Left lobe of liver (tissue), 2 donors: ENCODE measurements around the gene ZNF236. TPM values are rescaled to one million over a fixed set of nuclear protein-coding genes. Genes with fewer than 3 reads are reported as not detected.
"Not testable (repeated sequence)": the region's sequence is repeated elsewhere in the genome, so short reads cannot be mapped to it uniquely, and the experiment has no call there.

ENCODE experiments used
- ATAC-seq: fragments of 200-7000 bp; cut with Tn5 transposase; one replicate; pipeline ENCODE4 v1.9.1; 2020; ENCODE audit warnings: mild to moderate bottlenecking, moderate library complexity
- DNase-seq: peaks from one replicate; pipeline ENCODE4 v3.0.0-alpha.2; 2020; ENCODE audit warnings: low spot score
- total RNA-seq: library from RNA; stranded (reverse); gene quantifications from one replicate; pipeline ENCODE4 v1.2.1, GENCODE V29; 2021
- donor health status: DM: no; HTN: no; CAD: no; lungs with moderate emphysema.
- donor health status: DM: no; HTN: yes; CAD: no.

Gene ZNF236
- total RNA-seq, 1 donor from 2014 or later: 6.2 TPM

DNA sequence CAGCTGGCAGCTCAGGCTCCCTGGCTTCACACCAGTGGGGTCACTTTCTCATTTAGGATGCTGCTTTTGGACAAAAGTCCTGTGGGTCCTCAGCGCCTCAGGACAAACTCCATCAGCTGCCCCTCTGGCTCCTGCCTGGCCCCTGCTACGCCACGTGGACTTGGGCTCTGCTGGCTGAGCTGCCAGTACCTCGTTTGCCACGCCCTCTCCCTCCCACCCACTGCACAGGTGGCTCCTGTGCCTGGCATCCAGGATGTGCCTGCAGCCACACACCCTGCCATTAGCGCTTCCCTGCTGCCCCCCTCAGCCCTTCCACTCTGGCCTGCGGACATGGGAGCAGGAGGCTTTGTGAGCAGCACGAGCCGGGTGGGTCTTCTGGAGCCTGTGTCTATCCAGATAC is 118.9 kb downstream of the ZNF236 start:
- ATAC-seq (no peak), DNase-seq (no peak)

DNA sequence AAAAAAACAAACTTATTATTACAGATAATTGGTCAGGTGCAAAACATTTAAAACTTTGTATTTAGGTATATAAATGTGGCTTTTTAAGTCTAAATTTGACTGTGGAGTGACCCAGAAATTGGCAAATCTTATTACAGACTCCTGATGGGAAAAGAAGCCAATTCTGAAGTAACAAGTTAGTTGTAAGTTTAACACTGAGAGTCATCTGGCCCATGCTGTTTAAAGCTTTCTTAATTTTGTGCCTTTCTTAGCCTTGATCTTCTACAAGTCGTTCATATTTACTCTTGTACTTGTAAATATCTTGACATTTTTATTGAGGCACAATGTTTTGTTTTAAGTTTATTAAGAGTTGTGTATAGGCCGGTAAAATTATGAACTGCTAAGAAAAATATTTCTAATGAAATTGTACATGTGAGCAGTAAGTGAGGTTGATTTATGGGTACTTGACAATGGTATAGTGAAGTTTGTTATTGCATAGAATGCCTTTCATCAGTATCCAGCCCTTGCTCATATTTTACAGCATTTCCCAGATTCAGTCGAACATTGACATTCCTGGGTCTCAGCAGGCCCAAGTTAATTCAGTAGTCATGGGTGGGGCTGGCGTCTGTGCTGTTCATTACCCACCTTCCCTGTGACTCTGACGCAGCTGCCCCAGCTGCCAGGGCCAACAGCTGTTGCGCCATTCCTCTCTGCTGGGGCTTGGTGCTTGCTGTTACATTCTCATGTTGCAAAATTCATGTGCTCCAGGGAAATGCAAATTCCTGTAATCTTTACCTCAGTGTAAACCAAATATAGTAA is 121.4 kb downstream of the ZNF236 start:
- DNase-seq: no peak
- ATAC-seq: no peak

DNA sequence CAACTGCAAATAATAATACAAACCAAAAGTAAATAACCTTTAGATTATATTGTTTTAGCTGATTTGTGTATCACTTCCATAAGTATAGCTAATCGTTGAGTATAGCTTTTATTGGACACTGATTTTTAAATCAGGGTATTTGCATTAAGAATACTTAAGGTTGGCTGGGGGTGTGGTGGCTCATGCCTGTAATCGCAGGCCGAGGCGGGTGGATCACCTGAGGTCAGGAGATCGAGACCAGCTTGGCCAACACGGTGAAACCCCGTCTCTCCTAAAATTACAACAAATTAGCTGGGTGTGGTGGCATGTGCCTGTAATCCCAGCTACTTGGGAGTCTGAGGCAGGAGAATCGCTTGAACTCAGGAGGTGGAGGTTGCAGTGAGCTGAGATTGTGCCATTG is 122.0 kb downstream of the ZNF236 start:
- DNase-seq, ATAC-seq: not testable (repeated sequence)

DNA sequence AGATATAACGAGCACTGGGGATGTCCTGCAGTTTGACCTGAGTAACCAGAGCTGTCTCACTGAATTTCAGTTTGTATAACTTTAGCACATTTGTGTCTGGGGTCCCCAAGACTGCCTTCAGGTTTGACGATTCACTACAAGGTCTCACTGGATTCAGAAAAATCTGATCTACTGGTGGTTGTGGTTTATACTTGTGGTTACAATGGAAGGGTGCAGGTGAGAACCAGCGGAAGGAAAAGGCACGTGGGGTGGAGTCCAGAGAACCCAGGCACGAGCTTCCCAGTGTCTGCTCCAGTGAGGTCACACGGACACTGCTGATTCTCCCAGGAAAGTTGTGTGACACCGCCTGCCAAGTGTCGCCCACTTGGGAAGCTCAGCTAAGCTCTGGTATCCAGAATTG is 126.0 kb downstream of the ZNF236 start:
- DNase-seq (no peak), ATAC-seq (no peak)

DNA sequence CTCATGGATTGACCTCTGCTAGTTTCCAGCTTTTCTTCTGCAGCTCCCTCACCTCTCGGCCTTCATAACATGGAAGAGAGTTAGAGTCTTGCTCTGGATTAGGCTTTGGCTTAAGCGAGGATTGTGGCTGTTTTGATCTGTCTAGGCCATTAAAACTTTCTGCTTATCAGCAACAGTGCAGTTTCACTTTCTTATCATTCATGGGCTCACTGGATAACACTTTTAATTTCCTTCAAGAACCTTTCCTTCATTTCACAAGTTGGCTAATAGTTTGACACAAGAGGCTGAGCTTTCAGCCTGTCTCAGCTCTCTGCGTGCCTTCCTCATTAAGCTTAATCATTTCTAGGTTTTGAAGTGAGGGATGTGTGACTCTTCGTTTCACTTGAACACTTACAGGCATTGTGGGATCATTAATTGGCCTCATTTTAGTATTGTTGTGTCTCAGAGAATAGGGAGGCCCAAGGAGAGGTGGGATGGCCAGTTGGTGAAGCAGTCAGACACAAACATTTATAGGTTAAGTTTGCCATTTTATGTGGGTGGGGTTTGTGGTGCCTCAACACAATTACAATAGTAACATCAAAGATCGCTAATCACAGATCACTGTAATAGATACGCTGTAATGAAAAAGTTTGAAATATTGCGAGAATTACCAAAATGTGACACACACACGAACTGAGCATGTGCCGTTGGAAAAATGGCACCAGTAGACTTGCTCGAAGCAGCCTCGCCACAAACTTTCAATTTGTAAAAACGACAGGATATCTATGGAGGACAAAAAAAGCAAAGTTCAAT is 129.3 kb downstream of the ZNF236 start:
- DNase-seq: no peak
- no peak for ATAC-seq

DNA sequence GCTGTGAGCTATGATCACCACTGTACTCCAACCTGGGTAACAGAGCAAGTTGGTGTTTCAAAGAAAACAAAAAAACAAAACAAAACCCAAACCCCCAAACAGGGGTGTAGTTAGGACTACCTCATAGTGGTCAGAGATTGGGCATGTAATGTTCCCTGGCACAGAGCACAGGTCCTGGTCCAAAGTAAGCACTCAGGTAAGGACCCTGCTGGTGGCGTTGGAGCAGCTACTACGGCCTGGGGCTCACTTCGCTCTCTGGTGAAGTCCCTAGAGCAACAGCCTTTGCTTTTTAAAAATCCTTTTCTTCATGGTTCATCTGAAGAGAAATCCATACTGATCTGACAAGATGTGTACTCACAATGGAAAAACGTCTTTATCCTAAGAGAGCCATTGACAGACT is 130.4 kb downstream of the ZNF236 start:
- ATAC-seq (no peak), DNase-seq (no peak)

DNA sequence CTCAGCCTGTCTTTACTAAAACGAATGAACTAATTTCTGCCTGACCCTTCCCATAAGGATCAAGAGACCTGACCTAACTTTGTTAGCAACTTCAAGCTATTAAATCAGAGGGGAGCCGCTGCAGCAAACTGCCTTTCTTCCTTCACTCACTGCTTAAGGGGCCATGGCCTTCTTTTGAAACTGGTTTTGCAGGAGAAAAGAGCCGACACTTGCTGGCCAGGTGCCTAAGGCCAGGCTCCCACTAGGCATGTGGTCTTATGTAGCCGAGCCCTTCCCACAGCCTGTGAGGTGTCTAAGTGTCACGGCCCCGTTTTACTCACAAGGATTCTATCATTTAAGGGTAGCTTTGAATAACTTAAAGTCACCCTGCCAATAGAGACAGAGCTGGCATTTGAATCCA is 130.8 kb downstream of the ZNF236 start:
- ATAC-seq: no peak

DNA sequence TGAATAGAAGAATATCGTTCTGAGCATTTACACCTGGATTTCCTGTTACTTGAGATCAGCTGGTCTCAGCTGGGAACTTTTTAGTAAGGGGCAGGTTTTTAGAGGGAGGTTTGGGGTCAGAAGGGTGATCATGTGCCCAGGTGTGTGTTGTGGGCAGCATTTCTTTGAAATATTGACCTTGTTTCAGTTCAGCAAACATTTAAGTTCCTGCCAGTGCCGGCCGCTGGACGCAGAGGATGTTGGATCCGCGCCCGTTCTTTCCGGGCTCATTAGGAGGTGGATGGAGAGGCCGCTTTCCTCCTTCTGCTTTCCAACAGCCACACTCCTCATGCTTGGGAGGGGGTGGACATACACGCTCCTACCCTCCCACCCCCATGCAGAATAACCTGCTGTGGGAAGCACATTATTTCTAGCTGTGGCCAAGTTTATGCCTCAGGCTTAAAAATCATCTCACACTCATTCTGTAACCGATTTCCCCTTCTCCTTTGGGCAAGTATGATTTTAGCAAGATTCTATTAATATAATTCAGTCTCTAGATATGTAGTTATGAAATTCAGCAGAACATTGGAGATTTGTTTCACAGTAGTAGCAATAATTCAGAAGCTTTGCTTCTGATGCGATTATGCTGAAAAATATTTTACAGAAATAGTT is 131.4 kb downstream of the ZNF236 start:
- ATAC-seq (peak; percentile 69), DNase-seq (peak; percentile 94)

More for the DNA sequence above, 130.8 kb downstream of the ZNF236 start:
- DNase-seq: no peak

DNA sequence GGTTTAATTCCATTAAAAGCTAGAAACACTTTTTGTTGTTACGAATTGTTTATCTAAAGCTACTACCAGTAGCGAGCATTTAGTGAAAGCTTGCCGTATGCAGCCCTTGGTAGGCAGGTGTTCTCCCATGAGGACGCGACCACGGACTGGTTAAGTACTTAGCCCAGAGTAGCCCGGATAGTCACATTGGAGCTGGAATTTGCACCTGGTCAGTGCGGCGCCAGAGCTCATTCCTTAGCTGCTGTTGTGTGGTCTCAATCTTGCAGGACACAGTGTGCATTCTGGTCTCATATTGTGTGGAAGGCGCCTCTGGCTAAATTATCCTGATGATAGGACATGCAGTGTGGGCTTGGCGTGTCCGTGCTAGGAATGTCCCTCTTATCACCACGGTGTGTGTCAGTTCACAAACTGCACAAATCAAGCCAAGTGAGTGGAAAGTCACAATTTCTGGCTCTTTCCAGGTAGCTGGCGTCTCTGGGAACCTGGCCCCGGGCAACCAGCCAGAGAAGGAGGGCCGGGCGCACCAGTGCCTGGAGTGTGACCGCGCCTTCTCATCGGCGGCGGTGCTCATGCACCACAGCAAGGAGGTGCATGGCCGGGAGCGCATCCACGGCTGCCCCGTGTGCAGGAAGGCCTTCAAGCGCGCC is 133.3 kb downstream of the ZNF236 start:
- ATAC-seq (peak; percentile 82), DNase-seq (peak; percentile 95)

DNA sequence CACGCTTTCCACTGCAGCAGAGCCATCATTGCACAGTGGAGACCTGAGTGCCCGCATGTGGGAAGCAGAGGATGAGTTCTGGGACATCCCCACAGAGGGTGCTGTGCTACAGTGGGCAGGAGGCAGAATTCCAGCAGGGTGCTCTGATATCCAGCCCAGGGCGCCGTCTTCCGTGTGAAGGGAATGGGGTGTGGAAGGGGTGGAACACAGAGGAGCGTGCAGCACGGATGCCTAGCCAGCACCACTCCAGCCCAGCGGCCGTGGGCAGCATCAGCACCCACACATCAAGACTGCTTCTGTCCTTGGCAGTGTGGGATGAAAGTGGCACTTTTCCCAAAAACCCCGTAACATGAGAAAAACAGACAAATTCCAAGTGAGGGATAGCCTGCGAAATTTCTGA is 134.3 kb downstream of the ZNF236 start:
- ATAC-seq: no peak
- no peak for DNase-seq

DNA sequence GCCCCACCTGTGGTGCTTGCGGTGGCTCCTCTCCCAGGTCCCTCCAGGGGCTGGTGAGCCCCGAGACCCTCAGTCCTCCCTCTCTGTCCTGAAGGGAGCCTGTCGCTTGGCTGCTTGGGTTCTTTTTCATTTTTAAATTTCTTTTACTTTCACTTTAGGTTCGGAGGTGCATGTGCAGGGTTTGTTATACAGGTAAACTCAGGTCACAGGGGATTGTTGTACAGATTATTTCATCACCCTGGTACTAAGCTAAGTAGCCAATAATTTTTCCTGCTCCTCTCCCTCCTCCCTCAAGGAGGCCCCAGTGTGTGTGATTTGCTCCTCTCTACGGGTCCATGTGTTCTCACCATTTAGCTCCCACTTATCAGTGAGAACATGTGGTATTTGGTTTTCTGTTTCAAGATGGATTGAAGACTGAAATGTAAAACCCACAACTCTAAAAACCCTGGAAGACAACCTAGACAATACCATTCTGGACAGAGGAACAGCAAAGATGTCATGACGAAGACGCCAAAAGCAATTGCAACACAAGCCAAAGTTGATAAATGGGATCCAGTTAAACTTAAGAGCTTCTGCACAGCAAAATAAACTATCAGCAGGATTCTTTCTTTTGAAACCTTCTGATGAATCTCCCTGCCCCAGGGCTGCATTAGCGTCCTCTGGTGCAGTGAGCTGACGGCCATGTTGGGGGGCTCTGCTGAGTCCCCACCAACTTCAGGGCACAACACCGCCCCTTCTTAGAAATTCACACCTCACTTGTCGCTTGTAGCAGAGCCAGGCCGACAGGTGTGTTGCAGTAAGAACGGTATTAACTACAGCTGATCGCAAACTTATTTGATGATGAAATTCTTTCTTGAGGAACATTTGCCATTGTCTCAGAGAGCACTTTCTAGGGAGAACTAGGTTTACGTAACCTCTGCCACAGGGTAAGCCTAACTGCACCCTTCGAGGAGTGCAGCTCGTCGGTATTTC is 135.3 kb downstream of the ZNF236 start:
- ATAC-seq (peak; percentile 14), DNase-seq (no peak)

DNA sequence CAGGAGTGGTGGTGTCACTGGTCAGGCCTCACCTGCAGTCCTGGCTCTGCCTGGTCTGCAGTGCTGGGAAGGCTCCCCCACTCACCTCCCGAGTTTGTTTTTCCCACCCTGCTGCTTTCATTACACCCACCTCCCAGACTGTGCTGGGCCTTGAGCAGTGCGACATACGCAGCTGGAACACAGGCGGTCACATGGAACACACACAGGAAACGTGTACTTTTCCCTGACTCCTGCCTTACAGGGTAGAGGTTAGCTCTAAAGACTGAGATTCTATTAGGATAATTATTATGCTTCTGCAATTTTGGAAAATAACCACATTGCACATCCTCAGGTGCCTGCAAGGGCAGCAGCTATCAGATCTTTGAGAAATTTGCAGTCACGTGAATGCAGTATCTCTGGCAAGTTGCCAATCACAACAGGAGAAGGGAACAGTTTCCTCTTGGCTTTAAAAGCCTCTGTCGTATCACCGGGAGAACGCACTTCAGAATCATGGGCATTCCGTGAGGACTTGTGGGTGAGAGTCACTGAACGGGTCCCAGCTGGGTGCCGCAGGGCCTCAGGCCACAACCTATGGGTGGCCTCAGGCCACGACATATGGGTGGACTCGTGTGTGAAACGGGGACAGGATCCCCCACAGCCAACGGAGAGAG is 136.5 kb downstream of the ZNF236 start:
- DNase-seq: no peak
- no peak for ATAC-seq

DNA sequence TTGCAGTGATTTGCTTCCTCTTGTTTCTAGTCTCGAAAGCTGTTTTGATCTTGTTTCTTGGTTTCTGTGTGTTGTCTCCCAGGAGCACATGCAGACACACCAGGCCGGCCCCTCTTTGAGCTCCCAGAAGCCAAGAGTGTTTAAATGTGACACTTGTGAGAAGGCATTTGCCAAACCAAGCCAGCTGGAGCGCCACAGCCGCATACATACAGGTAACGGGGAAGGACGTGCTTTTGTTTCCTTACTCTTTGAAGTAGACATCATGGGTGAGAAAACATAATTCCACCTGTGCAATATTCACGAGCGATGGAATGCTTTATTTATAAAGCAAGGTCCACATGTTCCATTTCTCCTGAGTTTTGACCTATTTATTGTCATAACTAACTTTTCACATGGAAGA is 137.2 kb downstream of the ZNF236 start:
- ATAC-seq: no peak
- no peak for DNase-seq

DNA sequence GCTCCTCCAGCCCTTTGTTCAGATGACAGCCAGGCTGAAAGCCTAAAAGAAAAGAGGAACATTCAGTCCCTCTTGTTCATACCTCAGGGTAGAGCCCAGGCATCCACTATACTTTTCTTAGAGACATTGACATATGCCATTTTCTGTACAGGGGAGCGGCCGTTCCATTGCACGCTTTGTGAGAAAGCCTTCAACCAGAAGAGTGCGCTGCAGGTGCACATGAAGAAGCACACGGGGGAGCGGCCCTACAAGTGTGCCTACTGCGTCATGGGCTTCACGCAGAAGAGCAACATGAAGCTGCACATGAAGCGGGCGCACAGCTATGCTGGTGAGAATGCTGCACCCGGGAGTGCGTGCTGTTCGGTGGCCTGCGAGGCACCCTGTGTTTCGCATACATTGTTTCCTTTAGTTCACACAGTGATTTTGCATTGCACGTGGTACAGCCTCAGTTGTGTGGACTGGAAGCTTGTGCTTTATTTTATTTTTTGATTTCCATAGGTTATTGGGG is 138.2 kb downstream of the ZNF236 start:
- no peak for ATAC-seq
- DNase-seq: no peak

DNA sequence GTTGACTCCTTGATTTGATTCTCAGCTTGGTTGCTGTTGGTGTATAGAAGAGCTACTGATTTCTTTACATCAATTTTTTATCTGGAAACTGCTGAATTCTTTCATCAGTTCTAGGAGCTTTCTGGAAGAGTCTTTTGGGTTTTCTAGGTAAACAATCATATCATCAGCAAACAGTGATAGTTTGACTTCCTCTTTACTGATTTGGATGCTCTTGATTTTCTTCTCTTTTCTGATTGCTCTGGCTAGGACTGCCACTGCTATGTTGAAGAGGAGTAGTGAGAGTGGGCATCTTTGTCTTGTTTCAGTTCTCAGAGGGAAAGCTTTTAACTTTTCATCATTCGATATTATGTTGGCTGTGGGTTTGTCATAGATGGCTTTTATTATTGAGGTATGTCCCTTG is 140.5 kb downstream of the ZNF236 start:
- ATAC-seq: no peak
- no peak for DNase-seq

DNA sequence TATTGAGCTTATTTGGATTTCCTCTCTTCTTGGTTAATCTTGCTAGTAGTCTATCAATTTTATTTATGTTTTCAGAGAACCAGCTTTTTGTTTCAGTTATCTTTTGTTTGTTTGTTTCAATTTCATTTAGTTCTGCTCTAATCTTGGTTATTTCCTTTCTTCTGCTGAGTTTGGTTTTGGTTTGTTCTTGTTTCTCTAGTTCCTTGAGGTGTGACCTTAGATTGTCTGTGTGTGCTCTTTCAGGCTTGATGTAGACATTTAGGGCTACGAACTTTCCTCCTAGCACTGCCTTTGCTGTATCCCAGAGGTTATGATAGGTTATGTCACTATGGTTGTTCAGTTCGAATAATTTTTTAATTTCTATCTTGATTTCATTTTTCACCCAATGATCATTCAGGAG is 141.6 kb downstream of the ZNF236 start:
- DNase-seq (no peak), ATAC-seq (no peak)

DNA sequence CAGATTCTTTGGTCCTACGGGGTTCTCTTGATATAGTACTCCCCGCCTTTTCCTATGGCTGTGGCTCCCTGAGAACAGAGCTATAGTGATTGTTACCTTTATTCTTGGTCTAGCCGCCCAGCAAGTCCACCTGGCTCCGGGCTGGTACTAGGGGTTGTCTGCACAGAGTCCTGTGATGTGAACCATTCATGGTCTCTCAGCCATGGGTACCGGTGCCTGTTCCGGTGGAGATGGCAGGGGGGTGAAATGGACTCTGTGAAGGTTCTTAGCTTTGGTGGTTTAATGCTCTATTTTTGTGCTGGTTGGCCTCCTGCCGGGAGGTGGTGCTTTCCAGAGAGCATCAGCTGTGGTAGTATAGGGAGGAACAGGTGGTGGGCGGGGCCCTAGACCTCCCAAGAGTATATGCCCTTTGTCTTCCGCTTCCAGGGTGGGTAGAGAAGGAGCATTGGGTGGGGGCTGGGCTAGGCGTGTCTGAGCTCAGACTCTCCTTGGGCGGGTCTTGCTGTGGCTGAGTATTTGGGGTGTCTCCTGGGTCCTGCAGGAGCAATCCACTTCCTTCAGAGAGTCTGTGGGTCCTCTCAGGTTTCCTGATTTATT is 143.3 kb downstream of the ZNF236 start:
- ATAC-seq: not testable (repeated sequence)

DNA sequence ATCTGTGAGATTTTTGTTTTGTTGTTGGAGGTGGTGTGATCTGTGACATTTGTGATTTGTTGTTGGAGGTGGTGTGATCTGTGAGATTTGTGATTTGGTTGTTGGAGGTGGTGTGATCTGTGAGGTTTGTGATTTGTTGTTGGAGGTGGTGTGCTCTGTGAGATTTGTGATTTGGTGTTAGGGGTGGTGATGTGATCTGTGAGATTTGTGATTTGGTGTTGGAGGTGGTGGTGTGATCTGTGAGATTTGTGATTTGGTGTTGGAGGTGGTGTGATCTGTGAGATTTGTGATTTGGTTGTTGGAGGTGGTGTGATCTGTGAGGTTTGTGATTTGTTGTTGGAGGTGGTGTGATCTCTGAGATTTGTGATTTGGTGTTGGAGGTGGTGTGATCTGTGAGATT is 144.9 kb downstream of the ZNF236 start:
- not testable (repeated sequence) for ATAC-seq, DNase-seq

More for the DNA sequence above, 143.3 kb downstream of the ZNF236 start:
- not testable (repeated sequence) for DNase-seq
